Osteoblast (primary cell): ENCODE data around the gene LUZP1. TPM values are rescaled to one million over a fixed set of nuclear protein-coding genes. Genes with fewer than 3 reads are reported as not detected.
A peak's percentile ranks its signal among the peaks of the same experiment; 100 is the strongest.

Source experiments
- DNase-seq: peaks from one replicate; pipeline ENCODE4 v3.0.0; 2011; ENCODE audit warnings: low spot score, mixed read lengths; ENCODE audit not compliant: insufficient read length; ENCODE audit errors: missing footprints
- H2AFZ ChIP-seq: 2 replicates; pipeline ENCODE4 v1.6.0; 2011; ENCODE audit warnings: mild to moderate bottlenecking, low read length
- H3K27ac ChIP-seq: 2 replicates; pipeline ENCODE4 v1.5.1; 2011; ENCODE audit warnings: mild to moderate bottlenecking, low read depth, low read length, moderate library complexity
- H3K27me3 ChIP-seq: 2 replicates; pipeline ENCODE4 v1.6.0; 2012; ENCODE audit warnings: mild to moderate bottlenecking, control low read depth, inconsistent platforms, low read length, moderate library complexity; ENCODE audit not compliant: insufficient read depth
- H3K36me3 ChIP-seq: 2 replicates; pipeline ENCODE4 v1.5.1; 2011; ENCODE audit warnings: mild to moderate bottlenecking, low read length, control low read depth, moderate library complexity; ENCODE audit not compliant: insufficient read depth
- H3K4me1 ChIP-seq: 2 replicates; pipeline ENCODE4 v1.5.1; 2011; ENCODE audit warnings: mild to moderate bottlenecking, low read length, control low read depth, moderate library complexity; ENCODE audit not compliant: insufficient read depth
- H3K4me2 ChIP-seq: 2 replicates; pipeline ENCODE4 v1.6.0; 2011; ENCODE audit warnings: mild to moderate bottlenecking, low read length; ENCODE audit not compliant: insufficient read depth
- H3K4me3 ChIP-seq: fragments of 200-600 bp; sonication (generic); 3 replicates; pipeline ENCODE4 v1.5.1; 2012; ENCODE audit warnings: mild to moderate bottlenecking, low read length, inconsistent platforms; ENCODE audit not compliant: insufficient read depth
- H3K79me2 ChIP-seq: 2 replicates; pipeline ENCODE4 v1.6.0; 2012; ENCODE audit warnings: mild to moderate bottlenecking, low read length, control low read depth, inconsistent platforms; ENCODE audit not compliant: insufficient read depth
- H3K9me3 ChIP-seq: 2 replicates; pipeline ENCODE4 v1.5.1; 2011; ENCODE audit warnings: low read depth, low read length, control low read depth
- H4K20me1 ChIP-seq: 2 replicates; pipeline ENCODE4 v1.6.0; 2012; ENCODE audit warnings: mild to moderate bottlenecking, low read length, control low read depth; ENCODE audit not compliant: insufficient read depth
- total RNA-seq: library from RNA; depleted of rRNA; stranded (reverse); fragments of >200 nt; gene quantifications from 2 replicates; pipeline ENCODE4 v1.2.3, GENCODE V29; 2012
- TF ChIP-seq, protein P1 (sequence below): IDR thresholded peaks from 2 replicates; pipeline ENCODE4 v1.5.1; 2011; ENCODE audit warnings: mild to moderate bottlenecking, low read depth, low read length, moderate library complexity; ENCODE audit errors: extremely low read depth

Gene LUZP1
- total RNA-seq: 29.5 and 30.0 TPM in 2 replicates

GRCh38 chr1:23168445-23169194 lies at the start of gene LUZP1:
LUZP1 (minus strand) TSS chr1:23168856.
- H3K9me3 ChIP-seq: no peaks in the 10 kb centered on the region
- peak within 1 kb of the TSS; percentile 95 for H3K4me3 ChIP-seq
- peak; percentile 97 for DNase-seq
- H4K20me1 ChIP-seq: peaks cover 37% of the 10 kb centered on the region
- TF ChIP-seq, protein P1, sequence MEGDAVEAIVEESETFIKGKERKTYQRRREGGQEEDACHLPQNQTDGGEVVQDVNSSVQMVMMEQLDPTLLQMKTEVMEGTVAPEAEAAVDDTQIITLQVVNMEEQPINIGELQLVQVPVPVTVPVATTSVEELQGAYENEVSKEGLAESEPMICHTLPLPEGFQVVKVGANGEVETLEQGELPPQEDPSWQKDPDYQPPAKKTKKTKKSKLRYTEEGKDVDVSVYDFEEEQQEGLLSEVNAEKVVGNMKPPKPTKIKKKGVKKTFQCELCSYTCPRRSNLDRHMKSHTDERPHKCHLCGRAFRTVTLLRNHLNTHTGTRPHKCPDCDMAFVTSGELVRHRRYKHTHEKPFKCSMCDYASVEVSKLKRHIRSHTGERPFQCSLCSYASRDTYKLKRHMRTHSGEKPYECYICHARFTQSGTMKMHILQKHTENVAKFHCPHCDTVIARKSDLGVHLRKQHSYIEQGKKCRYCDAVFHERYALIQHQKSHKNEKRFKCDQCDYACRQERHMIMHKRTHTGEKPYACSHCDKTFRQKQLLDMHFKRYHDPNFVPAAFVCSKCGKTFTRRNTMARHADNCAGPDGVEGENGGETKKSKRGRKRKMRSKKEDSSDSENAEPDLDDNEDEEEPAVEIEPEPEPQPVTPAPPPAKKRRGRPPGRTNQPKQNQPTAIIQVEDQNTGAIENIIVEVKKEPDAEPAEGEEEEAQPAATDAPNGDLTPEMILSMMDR: no peak
- peak within 1 kb of the TSS; percentile 85 for H3K27ac ChIP-seq
- H3K36me3 ChIP-seq: no peaks in the 10 kb centered on the region
- H3K27me3 ChIP-seq: no peaks in the 10 kb centered on the region
- peaks cover 49% of the 10 kb centered on the region for H3K79me2 ChIP-seq
- H3K4me1 ChIP-seq: peaks cover 31% of the 10 kb centered on the region
- peak within 1 kb of the TSS; percentile 77 for H2AFZ ChIP-seq
- peak within 1 kb of the TSS; percentile 97 for H3K4me2 ChIP-seq

- H3K36me3 ChIP-seq: no peaks in the 10 kb centered on the region
- no peaks in the 10 kb centered on the region for H3K9me3 ChIP-seq
- H3K4me1 ChIP-seq: no peaks in the 10 kb centered on the region
- no peaks in the 10 kb centered on the region for H4K20me1 ChIP-seq
- H3K27ac ChIP-seq: no peak within 1 kb of the TSS
- no peak within 1 kb of the TSS for H2AFZ ChIP-seq
- TF ChIP-seq, protein P1: no peak
- DNase-seq: peak; percentile 85
- peak within 1 kb of the TSS; percentile 55 for H3K4me3 ChIP-seq
- peaks cover 36% of the 10 kb centered on the region for H3K27me3 ChIP-seq
- peak within 1 kb of the TSS; percentile 55 for H3K4me2 ChIP-seq
- H3K79me2 ChIP-seq: no peaks in the 10 kb centered on the region
These were observed 48.9 kb upstream of the LUZP1 start, which contains the start of gene HTR1D for GRCh38 chr1:23217421-23218115. HTR1D (minus strand) TSS chr1:23217502; CDS start chr1:23194219, 23,283 bp downstream.

DNA sequence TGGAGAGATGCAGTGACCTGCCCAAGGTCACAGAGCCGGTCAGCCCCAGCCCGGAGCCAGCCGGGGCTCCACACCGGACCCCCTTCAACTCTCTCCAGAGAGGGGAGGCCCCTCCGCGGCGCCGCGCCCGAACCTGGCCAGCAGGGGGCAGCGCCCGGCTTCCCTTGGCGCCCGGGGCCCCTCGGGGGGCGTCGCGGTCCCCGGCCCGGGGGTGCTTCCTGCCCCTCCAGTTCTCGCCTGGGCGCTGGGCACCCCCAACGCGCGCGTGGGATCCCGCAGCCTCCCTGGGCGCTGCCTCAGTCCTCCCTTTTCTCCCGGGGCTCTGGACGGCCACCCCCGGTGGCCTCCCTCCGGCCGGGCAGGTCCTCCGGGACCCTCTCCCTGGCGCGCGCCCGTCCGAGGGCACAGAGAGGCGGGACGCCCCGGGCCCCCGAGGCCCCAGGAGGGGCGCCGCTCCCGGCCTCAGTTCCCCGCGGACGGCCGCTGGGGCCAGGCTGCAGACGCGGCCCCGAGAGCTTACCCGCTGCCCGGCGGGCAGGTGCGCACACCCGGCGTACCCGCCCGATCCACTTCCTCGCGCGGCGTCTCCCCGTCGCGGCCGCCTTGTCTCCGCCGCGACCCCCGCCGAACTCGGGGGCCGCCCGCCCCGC lies 48.2 kb upstream of the LUZP1 start:
- Histone ChIP-seq H3K27me3 (peaks cover 36% of the 10 kb centered on the region), H3K79me2 (no peaks in the 10 kb centered on the region), H3K4me3 (peak overlapping the region; percentile 55), H3K9me3 (no peaks in the 10 kb centered on the region), H3K36me3 (no peaks in the 10 kb centered on the region), H2AFZ (no peak overlapping the region), H4K20me1 (no peaks in the 10 kb centered on the region), H3K4me1 (no peaks in the 10 kb centered on the region), H3K27ac (no peak overlapping the region), H3K4me2 (peak overlapping the region; percentile 55)
- TF ChIP-seq, protein P1: peak; percentile 32
- DNase-seq: peak; percentile 88
